ENCODE results near the gene JAKMIP3.
A peak's percentile ranks its signal among the peaks of the same experiment; 100 is the strongest.

Gene JAKMIP3

DNA sequence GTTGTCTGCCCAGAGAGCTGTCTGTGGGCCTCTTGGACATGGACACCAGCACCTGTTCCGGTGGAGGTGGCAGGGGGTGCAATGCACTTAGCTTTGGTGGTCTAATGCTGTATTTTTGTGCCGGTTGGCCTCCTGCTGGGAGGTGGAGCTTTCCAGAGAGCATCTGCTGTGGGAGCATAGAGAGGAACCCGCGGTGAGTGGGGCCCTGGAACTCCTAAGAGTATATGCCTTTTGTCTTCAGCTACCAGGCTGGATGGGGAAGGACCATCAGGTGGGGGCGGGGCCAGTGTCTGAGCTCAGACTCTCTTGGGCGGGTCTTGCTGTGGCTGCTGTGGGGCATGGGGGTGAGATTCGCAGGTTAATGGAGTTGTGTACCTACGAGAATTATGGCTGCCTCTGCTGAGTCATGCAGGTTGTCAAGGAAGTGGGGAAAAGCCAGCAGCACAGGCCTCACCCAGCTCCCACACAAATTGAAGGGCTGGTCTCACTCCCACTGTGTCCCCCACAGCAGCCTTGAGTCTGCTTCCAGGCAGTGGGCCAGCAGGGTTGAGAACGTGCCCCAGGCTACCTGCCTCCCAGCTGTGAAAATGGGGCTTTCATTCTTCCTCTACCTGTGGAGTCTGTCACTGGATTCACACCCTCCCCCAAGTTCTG is 29.0 kb downstream of the JAKMIP3 start:
- H3K9ac ChIP-seq (ENCODE audit: low read depth, low read length): no peak overlapping the region
- H2AFZ ChIP-seq (ENCODE audit: low read depth, low read length): no peak overlapping the region
- no peaks in the 10 kb centered on the region for H3K36me3 ChIP-seq (ENCODE audit: insufficient read depth, low read length)
- H4K20me1 ChIP-seq (ENCODE audit: insufficient read depth, low read length): no peaks in the 10 kb centered on the region
- H3K27me3 ChIP-seq (ENCODE audit: insufficient read depth, low read length, poor library complexity): peaks cover 3% of the 10 kb centered on the region
- no peak overlapping the region for H3K4me3 ChIP-seq (ENCODE audit: low read depth in 1 of 2, low read length in 2 of 2)
- no peaks in the 10 kb centered on the region for H3K9me3 ChIP-seq (ENCODE audit: insufficient read depth, low read length, severe bottlenecking)
- H3K4me1 ChIP-seq (ENCODE audit: insufficient read depth, low read length): no peaks in the 10 kb centered on the region
- H3K4me2 ChIP-seq (ENCODE audit: insufficient read depth, low read length): no peak overlapping the region
- TF ChIP-seq CTCF (IDR thresholded peaks at IDR 0.05; ENCODE audit: borderline replicate concordance, extremely low read depth, low read length, poor library complexity, severe bottlenecking) (no peak), EZH2 (IDR thresholded peaks at IDR 0.05; ENCODE audit: borderline replicate concordance, low read depth, low read length, severe bottlenecking) (no peak)
- no peaks in the 10 kb centered on the region for H3K79me2 ChIP-seq (ENCODE audit: insufficient read depth, low read length)
- no peak for DNase-seq
- no peak overlapping the region for H3K27ac ChIP-seq (ENCODE audit: low read length)
- ATAC-seq (ENCODE audit: insufficient read depth, low read depth): no peak

GRCh38 chr10:132095403-132096113 is 29.8 kb downstream of the JAKMIP3 start:
- Histone ChIP-seq H2AFZ (ENCODE audit: low read depth, low read length) (no peak overlapping the region), H3K27me3 (ENCODE audit: insufficient read depth, low read length, poor library complexity) (peaks cover 3% of the 10 kb centered on the region), H3K79me2 (ENCODE audit: insufficient read depth, low read length) (no peaks in the 10 kb centered on the region), H3K36me3 (ENCODE audit: insufficient read depth, low read length) (no peaks in the 10 kb centered on the region), H3K4me2 (ENCODE audit: insufficient read depth, low read length) (no peak overlapping the region), H3K4me1 (ENCODE audit: insufficient read depth, low read length) (no peaks in the 10 kb centered on the region), H3K9ac (ENCODE audit: low read depth, low read length) (no peak overlapping the region), H3K27ac (ENCODE audit: low read length) (no peak overlapping the region), H3K9me3 (ENCODE audit: insufficient read depth, low read length, severe bottlenecking) (no peaks in the 10 kb centered on the region), H4K20me1 (ENCODE audit: insufficient read depth, low read length) (no peaks in the 10 kb centered on the region), H3K4me3 (ENCODE audit: low read depth in 1 of 2, low read length in 2 of 2) (no peak overlapping the region)
- ATAC-seq (ENCODE audit: insufficient read depth, low read depth) (no peak), DNase-seq (no peak)
- no peak for TF ChIP-seq EZH2 (IDR thresholded peaks at IDR 0.05; ENCODE audit: borderline replicate concordance, low read depth, low read length, severe bottlenecking)
- no peak for TF ChIP-seq CTCF (IDR thresholded peaks at IDR 0.05; ENCODE audit: borderline replicate concordance, extremely low read depth, low read length, poor library complexity, severe bottlenecking)

DNA sequence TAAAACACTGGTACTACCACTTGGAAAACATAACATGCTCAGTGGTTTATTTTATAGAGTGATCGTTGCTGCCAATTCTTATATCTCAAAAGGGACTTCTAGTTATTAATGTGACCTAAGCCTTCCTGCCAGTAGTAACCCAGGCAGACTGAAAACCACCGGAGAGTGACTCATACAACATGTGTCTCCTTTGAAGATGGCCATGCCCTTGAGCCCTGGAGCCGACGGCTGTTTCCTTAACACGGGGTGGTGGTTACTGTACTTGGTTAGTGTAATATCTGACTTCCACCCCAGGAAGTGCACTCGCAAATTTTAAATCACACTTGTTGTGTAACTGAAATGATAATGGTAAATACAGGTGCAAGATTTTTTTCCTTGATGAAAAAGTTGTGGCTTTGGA is 30.5 kb downstream of the JAKMIP3 start:
- H3K9me3 ChIP-seq (ENCODE audit: insufficient read depth, low read length, severe bottlenecking): no peaks in the 10 kb centered on the region
- ATAC-seq (ENCODE audit: insufficient read depth, low read depth) (0 out of 3 replicates have a peak, but pooled peaks have one; percentile 44), DNase-seq (no peak)
- H3K27me3 ChIP-seq (ENCODE audit: insufficient read depth, low read length, poor library complexity): peaks cover 3% of the 10 kb centered on the region
- no peak overlapping the region for H2AFZ ChIP-seq (ENCODE audit: low read depth, low read length)
- H3K79me2 ChIP-seq (ENCODE audit: insufficient read depth, low read length): no peaks in the 10 kb centered on the region
- no peaks in the 10 kb centered on the region for H3K4me1 ChIP-seq (ENCODE audit: insufficient read depth, low read length)
- no peak overlapping the region for H3K27ac ChIP-seq (ENCODE audit: low read length)
- TF ChIP-seq CTCF (IDR thresholded peaks at IDR 0.05; ENCODE audit: borderline replicate concordance, extremely low read depth, low read length, poor library complexity, severe bottlenecking) (no peak), EZH2 (IDR thresholded peaks at IDR 0.05; ENCODE audit: borderline replicate concordance, low read depth, low read length, severe bottlenecking) (no peak)
- H3K4me2 ChIP-seq (ENCODE audit: insufficient read depth, low read length): no peak overlapping the region
- no peak overlapping the region for H3K9ac ChIP-seq (ENCODE audit: low read depth, low read length)
- no peaks in the 10 kb centered on the region for H4K20me1 ChIP-seq (ENCODE audit: insufficient read depth, low read length)
- H3K4me3 ChIP-seq (ENCODE audit: low read depth in 1 of 2, low read length in 2 of 2): no peak overlapping the region
- no peaks in the 10 kb centered on the region for H3K36me3 ChIP-seq (ENCODE audit: insufficient read depth, low read length)
